Vagina (tissue), 2 donors: ENCODE results near the gene CDKN1B.

Source experiments
- POLR2A ChIP-seq, 2 donors: fragments of 450-650 bp; IDR thresholded peaks; one replicate each; pipeline ENCODE4 v1.6.1; 2017; ENCODE audit warnings: antibody characterized with exemption in 2 of 2, mild to moderate bottlenecking in 2 of 2, moderate library complexity in 2 of 2
- POLR2AphosphoS5 ChIP-seq, 2 donors: sonication (generic); formaldehyde crosslinking; IDR thresholded peaks; one replicate each; pipeline ENCODE4 v1.9.0; 2017; ENCODE audit warnings: antibody characterized with exemption in 2 of 2, mild to moderate bottlenecking in 2 of 2, low read depth in 1 of 2; ENCODE audit not compliant: insufficient read depth in 1 of 2

GRCh38 chr12:12704593-12705230 lies 12.5 kb upstream of the CDKN1B start:
- TF ChIP-seq POLR2AphosphoS5 (IDR thresholded peaks at IDR 0.05; ENCODE audit: insufficient read depth in 1 of 2, low read depth in 1 of 2) (peak in 1 of 2 donors; percentile 89), POLR2A (IDR thresholded peaks at IDR 0.05) (no peak)
